HepG2 (cell line): ENCODE data around the gene PARP6. TPM values are rescaled to one million over a fixed set of nuclear protein-coding genes. Genes with fewer than 3 reads are reported as not detected.

Experiments used
- ASH2L ChIP-seq: fragments of 300-600, 200-600 bp; sonication (generic); IDR thresholded peaks from 2 replicates; pipeline ENCODE4 v1.7.0; 2017; ENCODE audit warnings: low read depth, mild to moderate bottlenecking, moderate library complexity, mixed read lengths, low read length; ENCODE audit not compliant: insufficient read length
- CERS6 ChIP-seq: sonication (generic); formaldehyde crosslinking; IDR thresholded peaks from 2 replicates; pipeline ENCODE4 v1.5.0; 2020; ENCODE audit warnings: missing genetic modification reagents
- CREM ChIP-seq, 2 experiments: sonication (generic) in 1 of 2; formaldehyde crosslinking in 1 of 2; IDR thresholded peaks; 2 replicates each; pipeline versions ENCODE4 v1.4.0 to v1.6.1; 2016 to 2020; ENCODE audit warnings: antibody characterized with exemption in 1 of 2, mild to moderate bottlenecking in 1 of 2, missing genetic modification reagents in 1 of 2
- GTF2F1 ChIP-seq: fragments of 150-350 bp; IDR thresholded peaks from 2 replicates; pipeline ENCODE4 v1.6.1; 2014; ENCODE audit warnings: low read length
- HNF4A ChIP-seq: sonication (generic); formaldehyde crosslinking; IDR thresholded peaks from 2 replicates; pipeline ENCODE4 v1.4.0; 2020; ENCODE audit warnings: missing genetic modification reagents
- HOXA9 ChIP-seq: sonication (generic); formaldehyde crosslinking; IDR thresholded peaks from 2 replicates; pipeline ENCODE4 v1.8.1; 2022; ENCODE audit warnings: missing genetic modification reagents, mild to moderate bottlenecking, moderate library complexity, borderline replicate concordance
- KLF12 ChIP-seq: sonication (generic); formaldehyde crosslinking; IDR thresholded peaks from 2 replicates; pipeline ENCODE4 v1.4.0; 2020; ENCODE audit warnings: missing genetic modification reagents, borderline replicate concordance
- PAWR ChIP-seq: sonication (generic); formaldehyde crosslinking; IDR thresholded peaks from 2 replicates; pipeline ENCODE4 v1.4.0; 2020; ENCODE audit warnings: missing genetic modification reagents, mild to moderate bottlenecking, borderline replicate concordance
- SIX1 ChIP-seq: sonication (generic); formaldehyde crosslinking; IDR thresholded peaks from 2 replicates; pipeline ENCODE4 v1.4.0; 2020; ENCODE audit warnings: missing genetic modification reagents, borderline replicate concordance
- SMYD3 ChIP-seq: sonication (generic); formaldehyde crosslinking; IDR thresholded peaks from 2 replicates; pipeline ENCODE4 v1.8.1; 2023; ENCODE audit warnings: mild to moderate bottlenecking, missing genetic modification reagents
- STAT5B ChIP-seq: sonication (generic); formaldehyde crosslinking; IDR thresholded peaks from 2 replicates; pipeline ENCODE4 v1.4.0; 2020; ENCODE audit warnings: missing genetic modification reagents
- TGIF2 ChIP-seq: IDR thresholded peaks from 2 replicates; pipeline ENCODE4 v1.6.1; 2016; ENCODE audit warnings: control low read depth, missing compliant biosample characterization
- USF2 ChIP-seq, 2 experiments: sonication (generic) in 1 of 2; formaldehyde crosslinking in 1 of 2; IDR thresholded peaks; 2 replicates each; pipeline versions ENCODE4 v1.5.1 to v1.6.1; 2011 to 2020; ENCODE audit warnings: borderline replicate concordance in 1 of 2, low read depth in 1 of 2, low read length in 1 of 2, mild to moderate bottlenecking in 1 of 2, missing genetic modification reagents in 1 of 2, moderate library complexity in 1 of 2
- YY1 ChIP-seq: IDR thresholded peaks from 2 replicates; pipeline ENCODE4 v1.6.1; 2011; ENCODE audit warnings: low read length, low read depth, moderate library complexity, mild to moderate bottlenecking; ENCODE audit not compliant: insufficient read depth, insufficient replicate concordance
- ZFAT ChIP-seq: sonication (generic); formaldehyde crosslinking; conservative IDR thresholded peaks from 2 replicates; pipeline ENCODE4 v1.8.1; 2023; ENCODE audit warnings: missing genetic modification reagents, inconsistent platforms
- ZNF275 ChIP-seq: sonication (generic); formaldehyde crosslinking; IDR thresholded peaks from 2 replicates; pipeline ENCODE4 v1.8.0; 2022; ENCODE audit warnings: missing genetic modification reagents, mild to moderate bottlenecking, inconsistent platforms, borderline replicate concordance
- ZNF354B ChIP-seq: sonication (generic); formaldehyde crosslinking; IDR thresholded peaks from 2 replicates; pipeline ENCODE4 v1.8.0; 2022; ENCODE audit warnings: mild to moderate bottlenecking, missing genetic modification reagents
- ZNF703 ChIP-seq: sonication (generic); formaldehyde crosslinking; IDR thresholded peaks from 2 replicates; pipeline ENCODE4 v1.5.1; 2020; ENCODE audit warnings: missing genetic modification reagents, mild to moderate bottlenecking, moderate library complexity, borderline replicate concordance
- polyA plus RNA-seq, 8 experiments: library from polyadenylated mRNA; depleted of rRNA in 3 of 8; stranded (reverse) in 7 of 8; unstranded in 1 of 8; fragments of >200 nt; fragmentation: Illumina TruSeq in 4 of 8; extraction: Trizol in 4 of 8; gene quantifications; 2 replicates each; pipeline versions ENCODE4 v1.2.1 to v1.2.3, GENCODE V29; 2011 to 2016; ENCODE audit warnings: low read depth in 4 of 8, missing spikeins in 1 of 8, mixed read lengths in 1 of 8; ENCODE audit not compliant: insufficient read depth in 1 of 8
- total RNA-seq, 5 experiments: library from RNA; depleted of rRNA; stranded (reverse); fragments of >200 nt; fragmentation: Illumina TruSeq; extraction: Trizol; gene quantifications; 2 replicates each; pipeline ENCODE4 v1.2.3, GENCODE V29; 2016; ENCODE audit warnings: low read depth in 1 of 5

Gene PARP6
- total and polyA plus RNA-seq, 2 of the 13 experiments (the other 11 are each of a cell fraction or from before 2014, with no cell fraction given): 0.22 to 0.87 TPM

- no peak for TF ChIP-seq ZNF354B (CRISPR knock-in tag)
- TF ChIP-seq ZFAT: 0 out of 2 replicates have a peak, but pooled peaks have one; percentile 25
- TF ChIP-seq KLF12 (CRISPR knock-in tag): peak; percentile 55; the same call in 1 of the 2 replicates
- no peak for TF ChIP-seq ASH2L
- no peak for TF ChIP-seq STAT5B (CRISPR knock-in tag)
- TF ChIP-seq HNF4A (CRISPR knock-in tag): 0 out of 2 replicates have a peak, but pooled peaks have one; percentile 0
- no peak for TF ChIP-seq ZNF275 (CRISPR knock-in tag)
- no peak for TF ChIP-seq USF2 (IDR thresholded peaks at IDR 0.05; ENCODE audit: low read depth, low read length)
- TF ChIP-seq USF2 (CRISPR knock-in tag; IDR thresholded peaks at IDR 0.05; ENCODE audit: borderline replicate concordance): no peak
- no peak for TF ChIP-seq SIX1 (CRISPR knock-in tag)
- no peak for TF ChIP-seq YY1
- TF ChIP-seq PAWR: no peak
- TF ChIP-seq SMYD3 (CRISPR knock-in tag): no peak
- no peak for TF ChIP-seq CERS6 (CRISPR knock-in tag)
- no peak for TF ChIP-seq CREM (IDR thresholded peaks at IDR 0.05)
- no peak for TF ChIP-seq CREM (CRISPR knock-in tag; IDR thresholded peaks at IDR 0.05)
- TF ChIP-seq GTF2F1: no peak
- TF ChIP-seq ZNF703 (CRISPR knock-in tag): no peak
- TF ChIP-seq TGIF2 (CRISPR knock-in tag): no peak
- TF ChIP-seq HOXA9 (CRISPR knock-in tag): 0 out of 2 replicates have a peak, but pooled peaks have one; percentile 7
Observed at GRCh38 chr15:72229947-72230196, 42.5 kb downstream of the PARP6 start (continued).
